Trophoblast cell (in vitro differentiated cells and primary cell): Measurements from ENCODE around the gene SPATS2.
A peak's percentile ranks its signal among the peaks of the same experiment; 100 is the strongest.
"Not testable (repeated sequence)": the region's sequence is repeated elsewhere in the genome, so short reads cannot be mapped to it uniquely, and the experiment has no call there.

Experiments used
- DNase-seq, 2 donors: peaks; one replicate each; pipeline ENCODE4 v3.0.0-alpha.2; 2016
- H2AFZ ChIP-seq: 2 replicates; pipeline ENCODE4 v1.6.1; 2013; ENCODE audit warnings: low read length, moderate library complexity, mild to moderate bottlenecking; ENCODE audit not compliant: insufficient read depth, poor library complexity
- H2AK5ac ChIP-seq: 2 replicates; pipeline ENCODE4 v1.6.1; 2013; ENCODE audit warnings: mild to moderate bottlenecking, low read length
- H2BK120ac ChIP-seq: 2 replicates; pipeline ENCODE4 v1.6.1; 2013; ENCODE audit warnings: low read length, mild to moderate bottlenecking, moderate library complexity; ENCODE audit not compliant: insufficient read depth, poor library complexity
- H2BK12ac ChIP-seq: 2 replicates; pipeline ENCODE4 v1.6.1; 2013; ENCODE audit warnings: mild to moderate bottlenecking, low read length, moderate library complexity
- H2BK5ac ChIP-seq: 2 replicates; pipeline ENCODE4 v1.6.1; 2013; ENCODE audit warnings: low read length, low read depth, moderate library complexity, mild to moderate bottlenecking; ENCODE audit not compliant: poor library complexity
- H3K14ac ChIP-seq: 2 replicates; pipeline ENCODE4 v1.6.1; 2013; ENCODE audit warnings: mild to moderate bottlenecking, low read length
- H3K18ac ChIP-seq: 2 replicates; pipeline ENCODE4 v1.6.1; 2013; ENCODE audit warnings: mild to moderate bottlenecking, low read length
- H3K23ac ChIP-seq: 2 replicates; pipeline ENCODE4 v1.6.1; 2013; ENCODE audit warnings: low read length
- H3K27ac ChIP-seq: 2 replicates; pipeline ENCODE4 v1.5.1; 2013; ENCODE audit warnings: low read depth, mild to moderate bottlenecking, inconsistent platforms, low read length, moderate library complexity
- H3K27me3 ChIP-seq: 2 replicates; pipeline ENCODE4 v1.6.1; 2013; ENCODE audit warnings: inconsistent platforms, mild to moderate bottlenecking, low read length, moderate library complexity; ENCODE audit not compliant: insufficient read depth
- H3K36me3 ChIP-seq, 2 experiments: 1 replicate in 1 of 2; 2 replicates in 1 of 2; pipeline ENCODE4 v1.6.1; 2013; ENCODE audit warnings: low read length in 2 of 2, mild to moderate bottlenecking in 2 of 2, moderate library complexity in 1 of 2; ENCODE audit not compliant: insufficient read depth in 2 of 2, control insufficient read depth in 1 of 2
- H3K4ac ChIP-seq: 2 replicates; pipeline ENCODE4 v1.6.1; 2013; ENCODE audit warnings: low read depth, mild to moderate bottlenecking, low read length, moderate library complexity
- H3K4me1 ChIP-seq, 2 experiments: 1 replicate in 1 of 2; 2 replicates in 1 of 2; pipeline ENCODE4 v1.6.1; 2013; ENCODE audit warnings: low read length in 2 of 2, mild to moderate bottlenecking in 2 of 2, moderate library complexity in 1 of 2; ENCODE audit not compliant: insufficient read depth in 2 of 2, control insufficient read depth in 1 of 2
- H3K4me2 ChIP-seq: 2 replicates; pipeline ENCODE4 v1.6.1; 2013; ENCODE audit warnings: inconsistent platforms, mild to moderate bottlenecking, low read length, moderate library complexity
- H3K4me3 ChIP-seq: 2 replicates; pipeline ENCODE4 v1.5.1; 2013; ENCODE audit warnings: mild to moderate bottlenecking, low read depth, low read length, inconsistent platforms
- H3K79me1 ChIP-seq: one replicate; pipeline ENCODE4 v1.6.1; 2013; ENCODE audit warnings: low read length
- H3K79me2 ChIP-seq: 2 replicates; pipeline ENCODE4 v1.6.1; 2013; ENCODE audit warnings: low read length, mild to moderate bottlenecking; ENCODE audit not compliant: control insufficient read depth, insufficient read depth, poor library complexity
- H3K9ac ChIP-seq: 2 replicates; pipeline ENCODE4 v1.6.1; 2013; ENCODE audit warnings: mild to moderate bottlenecking, low read length
- H3K9me3 ChIP-seq: 2 replicates; pipeline ENCODE4 v1.6.1; 2013; ENCODE audit warnings: low read depth, mild to moderate bottlenecking, control low read depth, inconsistent platforms, low read length; ENCODE audit not compliant: insufficient read depth
- H4K12ac ChIP-seq: 2 replicates; pipeline ENCODE4 v1.6.1; 2013; ENCODE audit warnings: low read depth, mild to moderate bottlenecking, low read length, moderate library complexity
- H4K8ac ChIP-seq: 2 replicates; pipeline ENCODE4 v1.6.1; 2013; ENCODE audit warnings: low read depth, mild to moderate bottlenecking, low read length, moderate library complexity
- H4K91ac ChIP-seq: one replicate; pipeline ENCODE4 v1.6.1; 2013; ENCODE audit warnings: low read depth, mild to moderate bottlenecking, low read length, moderate library complexity
- WGBS: extraction: QIAGEN DNeasy Blood & Tissue Kit; methylation state at CpG from one replicate; pipeline ENCODE4 v1.1.7; 2013; ENCODE audit warnings: missing lambda C conversion rate; ENCODE audit not compliant: insufficient read length, insufficient coverage; ENCODE audit errors: extremely low coverage; 5-methylcytosine and 5-hydroxymethylcytosine counted together

Gene SPATS2

GRCh38 chr12:49422114-49422513 is 54.9 kb downstream of the SPATS2 start:
- H3K4me3 ChIP-seq = no peak overlapping the region

GRCh38 chr12:49428793-49429192 is 61.5 kb downstream of the SPATS2 start:
- no peak overlapping the region for H3K4me3 ChIP-seq
- H3K4ac ChIP-seq = no peak overlapping the region
- no peaks in the 10 kb centered on the region for H3K4me1 ChIP-seq
- no peak overlapping the region for H2BK12ac ChIP-seq
- no peak overlapping the region for H4K8ac ChIP-seq
- no peaks in the 10 kb centered on the region for H3K79me1 ChIP-seq
- no peaks in the 10 kb centered on the region for H3K27me3 ChIP-seq
- H3K36me3 ChIP-seq = peaks cover 0 to 6% of the 10 kb centered on the region in 2 experiments
- no peak overlapping the region for H3K27ac ChIP-seq
- no peak overlapping the region for H3K14ac ChIP-seq
- H4K91ac ChIP-seq = no peak overlapping the region
- H3K23ac ChIP-seq = no peak overlapping the region
- no peak overlapping the region for H2BK120ac ChIP-seq
- no peaks in the 10 kb centered on the region for H3K9me3 ChIP-seq
- H2AFZ ChIP-seq = no peak overlapping the region
- H2AK5ac ChIP-seq = no peak overlapping the region
- no CpG with 5 or more reads among the region's 4 CpGs for WGBS
- no peaks in the 10 kb centered on the region for H3K79me2 ChIP-seq
- H3K4me2 ChIP-seq = no peak overlapping the region
- H2BK5ac ChIP-seq = no peak overlapping the region
- H3K18ac ChIP-seq = no peak overlapping the region
- DNase-seq = peak in 1 of 2 donors; percentile 47
- no peak overlapping the region for H4K12ac ChIP-seq
- no peak overlapping the region for H3K9ac ChIP-seq

More at GRCh38 chr12:49422114-49422513, 54.9 kb downstream of the SPATS2 start:
- no peak overlapping the region for H2BK5ac ChIP-seq
- no peaks in the 10 kb centered on the region for H3K79me2 ChIP-seq
- H4K8ac ChIP-seq = no peak overlapping the region
- no peak overlapping the region for H3K27ac ChIP-seq
- no peak overlapping the region for H3K9ac ChIP-seq
- no peak overlapping the region for H4K91ac ChIP-seq
- H3K79me1 ChIP-seq = no peaks in the 10 kb centered on the region
- DNase-seq = no peak
- H3K9me3 ChIP-seq = no peaks in the 10 kb centered on the region
- no peak overlapping the region for H3K14ac ChIP-seq
- peaks cover 0 to 9% of the 10 kb centered on the region in 2 experiments for H3K36me3 ChIP-seq
- H2AK5ac ChIP-seq = no peak overlapping the region
- H3K4me2 ChIP-seq = no peak overlapping the region
- H3K23ac ChIP-seq = no peak overlapping the region
- H2BK12ac ChIP-seq = no peak overlapping the region
- no peaks in the 10 kb centered on the region for H3K27me3 ChIP-seq
- no peak overlapping the region for H3K4ac ChIP-seq
- H2BK120ac ChIP-seq = no peak overlapping the region
- no peak overlapping the region for H4K12ac ChIP-seq
- no peak overlapping the region for H2AFZ ChIP-seq
- no CpG with 5 or more reads among the region's 1 CpG for WGBS
- no peaks in the 10 kb centered on the region for H3K4me1 ChIP-seq
- no peak overlapping the region for H3K18ac ChIP-seq

GRCh38 chr12:49432616-49433015 is 65.4 kb downstream of the SPATS2 start:
- Histone ChIP-seq H3K36me3 (no peaks in the 10 kb centered on the region), H3K9me3 (no peaks in the 10 kb centered on the region), H3K4me1 (no peaks in the 10 kb centered on the region), H3K18ac (no peak overlapping the region), H4K8ac (no peak overlapping the region), H3K79me2 (no peaks in the 10 kb centered on the region), H2BK12ac (no peak overlapping the region), H3K27me3 (no peaks in the 10 kb centered on the region), H3K9ac (no peak overlapping the region), H3K23ac (no peak overlapping the region), H3K79me1 (no peaks in the 10 kb centered on the region), H3K4me3 (no peak overlapping the region), H2AK5ac (no peak overlapping the region), H2BK5ac (no peak overlapping the region), H2BK120ac (no peak overlapping the region), H3K14ac (no peak overlapping the region), H2AFZ (no peak overlapping the region), H3K4me2 (no peak overlapping the region), H4K91ac (no peak overlapping the region), H3K27ac (no peak overlapping the region), H4K12ac (no peak overlapping the region), H3K4ac (no peak overlapping the region)
- no peak for DNase-seq
- WGBS = no CpG with 5 or more reads among the region's 2 CpGs

- not testable (repeated sequence) for H3K23ac ChIP-seq, H3K79me2 ChIP-seq, H3K4ac ChIP-seq, H3K4me1 ChIP-seq, H4K12ac ChIP-seq, H3K79me1 ChIP-seq, H4K8ac ChIP-seq, H3K27me3 ChIP-seq, H2BK12ac ChIP-seq, H3K36me3 ChIP-seq, H3K9ac ChIP-seq, H2BK120ac ChIP-seq, DNase-seq, H3K9me3 ChIP-seq, H3K4me2 ChIP-seq, H3K4me3 ChIP-seq, H2AK5ac ChIP-seq, H3K27ac ChIP-seq, H2BK5ac ChIP-seq, H3K14ac ChIP-seq, H2AFZ ChIP-seq, H3K18ac ChIP-seq, H4K91ac ChIP-seq
- no CpG with 5 or more reads among the region's 31 CpGs for WGBS
These were observed 69.5 kb downstream of the SPATS2 start for GRCh38 chr12:49436799-49437198.
